Measurements from ENCODE around the gene KRT7.

- TF ChIP-seq CTCF (IDR thresholded peaks at IDR 0.05; ENCODE audit: extremely low read depth in 1 of 2, insufficient read depth in 1 of 2, low read depth in 1 of 2, low read length in 2 of 2) = no peak
- TF ChIP-seq EZH2 (IDR thresholded peaks at IDR 0.05; ENCODE audit: borderline replicate concordance, low read depth, low read length, severe bottlenecking) = no peak
- no peak for TF ChIP-seq MAX (IDR thresholded peaks at IDR 0.05; ENCODE audit: insufficient read depth, insufficient read length)
- no peak for TF ChIP-seq POLR2A (IDR thresholded peaks at IDR 0.05; ENCODE audit: low read depth, low read length)
- TF ChIP-seq POLR2AphosphoS5 (IDR thresholded peaks at IDR 0.05; ENCODE audit: insufficient read depth, low read depth, low read length) = no peak
- TF ChIP-seq MYC (IDR thresholded peaks at IDR 0.05; ENCODE audit: low read depth, low read length) = no peak
- TF ChIP-seq JUN (IDR thresholded peaks at IDR 0.05; ENCODE audit: borderline replicate concordance, insufficient read depth, insufficient read length, low read depth) = no peak
- no peak for TF ChIP-seq FOS (IDR thresholded peaks at IDR 0.05; ENCODE audit: borderline replicate concordance, insufficient read depth, low read length)
These were observed 13.0 kb downstream of the KRT7 start for GRCh38 chr12:52245962-52246569.
